ENCODE data around the gene PDE4DIP.
"Not testable (repeated sequence)": the region's sequence is repeated elsewhere in the genome, so short reads cannot be mapped to it uniquely, and the experiment has no call there.

The PDE4DIP gene

DNA sequence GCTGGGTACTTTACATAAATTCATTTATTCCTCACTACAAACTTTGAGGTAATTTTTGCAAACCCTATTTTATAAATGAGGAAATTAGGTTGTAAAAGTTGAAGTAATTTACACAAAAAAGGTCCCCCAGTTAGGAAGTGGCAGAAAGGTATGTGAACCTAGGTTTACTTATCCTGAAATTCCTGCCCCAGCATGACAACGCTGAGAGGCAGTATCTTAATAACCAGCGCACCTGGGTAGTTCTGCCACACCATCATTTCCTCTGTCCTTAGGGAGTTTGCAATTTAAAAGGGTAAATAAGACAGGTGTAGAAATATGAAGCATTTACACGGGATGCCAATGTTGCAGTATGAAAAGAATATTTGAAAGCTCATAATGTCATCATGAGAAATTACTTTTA is 79.6 kb downstream of the PDE4DIP start:
- DNase-seq = not testable (repeated sequence)

DNA sequence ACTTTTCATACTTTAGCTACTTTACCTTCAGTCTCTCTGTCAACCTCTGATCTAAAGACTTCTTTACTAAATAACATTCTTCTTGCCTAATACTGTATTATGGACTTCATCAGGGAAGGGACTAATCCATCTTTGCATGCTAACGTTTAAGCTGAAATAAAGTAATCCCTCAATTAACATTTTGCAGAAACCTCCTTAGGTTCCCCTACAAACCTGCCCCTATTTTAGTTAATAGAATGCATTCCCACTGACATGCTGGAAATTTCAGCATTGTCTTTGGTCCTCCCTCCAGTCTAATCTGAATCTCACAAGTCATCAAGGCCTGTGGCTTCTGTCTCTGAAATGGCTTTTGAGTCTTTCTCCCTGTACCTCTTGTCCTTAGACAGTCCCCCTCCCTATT is 83.4 kb downstream of the PDE4DIP start:
- not testable (repeated sequence) for DNase-seq

DNA sequence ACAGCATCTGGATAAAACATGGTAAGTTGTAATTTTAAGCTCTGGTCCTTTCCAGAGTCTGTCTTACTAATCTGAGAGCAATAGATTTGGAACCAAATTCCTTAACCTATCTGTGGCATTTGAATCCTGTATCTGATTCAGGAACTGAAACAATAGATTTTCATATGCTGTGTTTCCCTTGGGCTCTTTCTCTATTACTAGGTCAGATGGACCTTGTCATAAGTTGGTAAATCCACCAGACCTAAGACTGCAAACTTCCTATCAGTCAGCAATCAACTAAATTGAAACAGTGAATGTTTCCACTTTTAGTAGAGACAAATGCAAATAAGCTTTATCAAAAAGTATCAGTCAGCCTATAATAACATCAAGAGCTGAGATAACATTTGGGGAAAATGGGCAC is 85.0 kb downstream of the PDE4DIP start:
- DNase-seq = not testable (repeated sequence)

DNA sequence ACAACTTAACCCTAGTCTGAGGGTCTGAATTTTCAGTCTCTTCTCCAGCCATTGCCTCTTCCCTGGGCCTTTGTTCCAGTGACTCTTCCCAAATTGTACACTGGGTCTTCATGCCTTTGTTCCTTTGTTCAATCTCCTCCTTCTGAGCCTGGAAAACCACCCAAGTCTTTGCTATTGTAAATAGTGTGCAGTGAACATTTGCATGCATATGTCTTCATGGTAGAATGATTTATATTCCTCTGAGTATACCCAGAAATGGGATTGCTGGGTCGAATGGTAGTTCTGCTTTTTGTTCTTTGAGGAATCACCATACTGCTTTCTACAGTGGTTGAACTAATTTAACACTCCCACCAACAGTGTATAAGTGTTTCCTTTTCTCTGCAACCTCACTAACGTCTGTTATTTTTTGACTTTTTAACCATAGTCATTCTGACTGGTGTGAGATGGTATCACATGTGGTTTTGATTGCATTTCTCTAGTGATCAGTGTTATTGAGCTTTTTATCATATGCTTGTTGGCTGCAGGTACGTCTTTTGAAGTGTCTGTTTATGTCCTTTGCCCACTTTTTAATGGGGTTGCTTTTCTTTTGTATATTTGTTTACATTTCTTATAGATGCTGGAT is 91.3 kb downstream of the PDE4DIP start:
- DNase-seq = not testable (repeated sequence)

DNA sequence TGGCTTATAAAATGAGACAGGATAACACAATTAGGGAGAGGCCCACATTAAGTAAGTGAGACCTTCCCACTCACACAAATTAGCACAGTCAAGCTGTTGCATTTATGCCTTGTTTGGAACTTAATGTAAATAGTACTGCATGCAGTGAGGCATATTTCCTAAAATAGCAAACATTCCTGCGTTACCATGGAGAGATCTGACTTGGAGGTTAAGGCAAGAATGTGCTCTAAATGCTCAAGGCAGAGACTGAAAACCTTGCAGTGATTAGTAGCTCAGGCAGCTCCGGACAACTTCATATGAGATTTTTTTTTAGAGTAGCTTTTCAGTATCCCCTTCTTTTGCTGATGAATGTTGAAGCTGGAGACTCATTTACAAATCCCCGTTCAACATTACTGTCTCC is 98.7 kb downstream of the PDE4DIP start:
- DNase-seq = not testable (repeated sequence)

DNA sequence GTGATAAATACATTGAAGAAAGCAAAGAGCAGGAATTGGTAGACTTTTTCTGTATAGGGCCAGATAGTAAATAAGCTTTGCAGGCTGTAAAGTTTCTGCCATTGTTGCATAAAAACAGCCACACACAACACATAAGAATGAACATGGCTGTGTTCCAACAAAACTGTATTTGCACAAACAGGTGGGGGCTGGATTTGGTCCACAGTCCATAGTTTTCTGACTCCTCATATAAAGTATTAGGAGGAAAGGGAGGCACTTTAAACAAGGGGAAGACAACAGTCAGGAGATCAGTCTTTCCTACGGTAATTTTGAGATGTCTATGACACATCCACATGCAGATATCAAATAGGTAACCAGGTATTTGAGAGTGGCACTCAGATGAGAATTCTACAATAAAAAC is 100.9 kb downstream of the PDE4DIP start:
- DNase-seq = not testable (repeated sequence)

DNA sequence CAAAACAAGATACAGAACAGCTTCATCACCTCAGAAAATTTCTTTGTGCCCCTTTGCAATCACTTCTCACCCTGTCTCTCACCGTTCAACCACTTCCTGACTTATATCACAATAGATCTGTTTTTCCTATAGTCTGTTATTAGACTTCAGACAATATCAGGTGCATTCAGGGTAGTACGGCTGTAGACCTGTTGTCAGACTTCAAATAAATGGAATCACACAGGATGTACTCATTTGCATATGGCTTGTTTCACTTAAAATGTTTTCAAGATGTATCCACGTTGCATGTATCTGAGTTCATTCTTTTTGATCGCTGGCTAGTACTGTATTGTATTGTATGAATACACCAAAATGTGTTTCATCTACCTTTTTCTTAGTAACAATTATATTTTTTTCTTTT is 104.5 kb downstream of the PDE4DIP start:
- not testable (repeated sequence) for DNase-seq

DNA sequence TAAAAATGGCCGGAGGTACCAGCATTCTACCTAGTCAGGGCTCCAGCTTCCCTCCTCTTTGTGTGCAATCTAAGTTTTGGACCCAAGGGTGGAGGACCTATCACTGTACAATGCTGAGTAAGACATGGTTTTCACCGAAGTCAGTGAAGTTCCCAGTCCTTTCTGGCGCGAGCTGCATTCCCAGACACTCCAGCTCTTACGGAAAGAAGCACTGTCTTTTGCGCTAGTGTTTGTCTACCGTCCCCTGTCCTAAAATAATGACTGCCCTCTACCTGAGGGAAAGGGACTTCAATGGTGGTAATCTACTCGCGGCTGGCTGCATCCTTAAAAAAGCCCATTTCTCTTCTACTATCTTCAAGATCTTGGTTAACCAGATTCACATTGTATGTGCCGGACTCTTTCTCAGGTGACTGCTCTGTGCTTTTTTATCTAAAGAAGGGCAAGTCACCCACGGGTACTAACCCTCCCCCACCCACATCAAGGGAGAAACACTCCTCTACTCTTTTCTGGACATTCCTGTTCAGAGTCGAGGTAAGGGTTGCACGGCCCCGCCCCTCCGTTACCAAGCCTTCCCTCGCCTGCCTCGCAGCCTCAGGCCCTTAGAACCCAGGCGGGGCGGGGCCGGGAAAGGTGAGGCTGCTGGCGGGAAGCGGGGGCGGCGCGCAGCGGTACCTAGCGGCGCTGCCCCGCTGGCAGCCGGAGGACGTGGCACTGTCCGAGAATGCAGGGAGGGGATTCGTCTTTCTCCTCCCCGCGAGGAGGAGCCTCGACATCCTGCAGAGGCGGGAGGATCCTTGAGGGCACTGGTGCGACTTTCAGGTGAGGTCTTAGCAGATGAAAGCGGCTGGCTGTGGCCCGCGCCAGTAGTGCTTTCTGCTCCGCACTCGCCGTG is 107.4 kb downstream of the PDE4DIP start:
- peak; percentile 18 for DNase-seq

DNA sequence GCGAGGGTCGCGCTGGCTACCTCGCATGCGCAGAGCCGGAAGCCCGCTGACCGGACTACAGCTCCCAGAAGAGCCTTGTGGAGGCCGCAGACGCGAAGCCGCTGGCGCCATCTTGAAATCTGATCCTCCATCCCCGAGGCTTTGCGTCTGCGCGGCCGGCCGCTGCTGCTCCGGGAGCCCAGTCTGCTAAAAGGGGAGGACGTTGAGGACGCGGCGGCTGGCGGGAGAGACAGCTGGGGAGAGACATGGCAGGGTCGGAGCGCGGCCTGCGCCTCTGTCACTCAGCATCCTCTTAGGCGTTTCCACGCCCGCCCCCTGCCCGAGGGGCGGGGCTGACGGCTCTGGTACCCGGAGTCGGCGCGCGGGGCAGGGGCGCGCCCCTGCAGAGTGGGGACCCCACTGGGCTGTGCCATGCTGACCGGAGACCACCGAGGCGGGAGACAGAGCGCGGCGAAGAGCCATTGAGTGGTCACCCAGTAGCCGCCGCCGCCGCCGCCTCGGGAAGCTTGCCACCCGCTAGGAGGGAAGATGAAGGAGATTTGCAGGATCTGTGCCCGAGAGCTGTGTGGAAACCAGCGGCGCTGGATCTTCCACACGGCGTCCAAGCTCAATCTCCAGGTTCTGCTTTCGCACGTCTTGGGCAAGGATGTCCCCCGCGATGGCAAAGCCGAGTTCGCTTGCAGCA is 108.2 kb downstream of the PDE4DIP start:
- not testable (repeated sequence) for DNase-seq

DNA sequence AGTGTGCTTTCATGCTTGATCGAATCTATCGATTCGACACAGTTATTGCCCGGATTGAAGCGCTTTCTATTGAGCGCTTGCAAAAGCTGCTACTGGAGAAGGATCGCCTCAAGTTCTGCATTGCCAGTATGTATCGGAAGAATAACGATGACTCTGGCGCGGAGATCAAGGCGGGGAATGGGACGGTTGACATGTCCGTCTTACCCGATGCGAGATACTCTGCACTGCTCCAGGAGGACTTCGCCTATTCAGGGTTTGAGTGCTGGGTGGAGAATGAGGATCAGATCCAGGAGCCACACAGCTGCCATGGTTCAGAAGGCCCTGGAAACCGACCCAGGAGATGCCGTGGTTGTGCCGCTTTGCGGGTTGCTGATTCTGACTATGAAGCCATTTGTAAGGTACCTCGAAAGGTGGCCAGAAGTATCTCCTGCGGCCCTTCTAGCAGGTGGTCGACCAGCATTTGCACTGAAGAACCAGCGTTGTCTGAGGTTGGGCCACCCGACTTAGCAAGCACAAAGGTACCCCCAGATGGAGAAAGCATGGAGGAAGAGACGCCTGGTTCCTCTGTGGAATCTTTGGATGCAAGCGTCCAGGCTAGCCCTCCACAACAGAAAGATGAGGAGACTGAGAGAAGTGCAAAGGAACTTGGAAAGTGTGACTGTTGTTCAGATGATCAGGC is 108.8 kb downstream of the PDE4DIP start:
- DNase-seq = peak; percentile 8

DNA sequence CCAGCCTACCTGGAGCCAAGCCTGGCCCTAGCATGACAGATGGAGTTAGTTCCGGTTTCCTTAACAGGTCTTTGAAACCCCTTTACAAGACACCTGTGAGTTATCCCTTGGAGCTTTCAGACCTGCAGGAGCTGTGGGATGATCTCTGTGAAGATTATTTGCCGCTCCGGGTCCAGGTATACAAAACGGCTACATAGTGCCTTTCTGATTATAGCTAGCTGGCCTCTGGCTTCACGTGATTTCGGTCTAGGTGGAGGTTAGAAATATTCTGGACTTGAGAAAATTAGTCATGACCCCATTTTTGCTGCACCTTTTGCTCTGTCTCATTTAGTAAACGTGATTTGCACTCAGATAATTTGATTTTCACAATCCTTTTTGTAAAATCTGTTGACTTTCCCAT is 109.5 kb downstream of the PDE4DIP start:
- not testable (repeated sequence) for DNase-seq

DNA sequence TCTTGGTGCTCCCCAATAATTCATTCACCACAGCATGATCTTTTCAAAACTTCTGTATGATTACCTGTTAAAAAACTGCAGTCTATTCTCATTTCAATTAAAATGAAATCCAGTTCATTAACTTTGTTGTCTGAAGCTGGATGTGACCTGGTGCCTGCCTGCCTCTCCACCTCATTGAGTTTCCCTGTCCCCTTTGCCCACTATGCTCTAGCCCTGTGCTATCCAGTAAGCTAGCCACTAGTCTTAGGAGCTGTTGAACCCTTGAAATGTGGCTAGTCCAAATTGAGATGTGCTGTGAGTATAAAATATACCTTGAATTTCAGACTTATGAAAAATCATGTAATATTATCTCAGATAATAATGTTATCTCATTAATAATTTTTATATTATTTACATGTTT is 114.1 kb downstream of the PDE4DIP start:
- not testable (repeated sequence) for DNase-seq

DNA sequence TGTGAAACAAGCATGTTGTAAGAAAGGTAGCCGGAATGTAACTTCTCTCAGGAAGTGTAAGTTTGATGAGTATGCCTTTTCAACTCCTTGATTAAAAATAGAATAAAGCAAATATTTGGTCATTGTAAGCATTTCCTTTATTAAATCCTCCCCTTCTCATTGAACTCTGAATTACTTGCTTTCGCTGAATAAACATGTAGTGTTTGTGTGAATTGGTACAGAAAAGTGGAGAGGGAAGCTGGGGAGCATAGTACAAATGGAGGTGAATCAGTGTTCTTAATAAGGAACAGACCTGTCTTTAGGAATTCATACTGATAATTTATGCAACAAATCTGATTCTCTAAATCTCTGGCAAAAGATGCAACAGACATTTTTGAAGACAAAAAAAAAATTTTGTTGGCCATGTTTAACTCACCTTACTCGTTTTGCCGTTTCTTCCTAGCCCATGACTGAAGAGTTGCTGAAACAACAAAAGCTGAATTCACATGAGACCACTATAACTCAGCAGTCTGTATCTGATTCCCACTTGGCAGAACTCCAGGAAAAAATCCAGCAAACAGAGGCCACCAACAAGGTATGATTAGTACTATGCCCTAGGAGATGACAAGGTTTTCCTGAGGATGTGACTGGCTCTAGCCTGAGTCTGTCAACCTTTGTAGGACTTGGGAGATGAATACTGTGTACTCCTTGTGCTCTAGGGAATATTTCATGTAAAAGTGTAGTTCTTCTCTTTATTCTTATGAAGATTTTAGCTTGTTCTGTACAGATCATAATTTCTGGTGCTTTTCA is 116.2 kb downstream of the PDE4DIP start:
- DNase-seq = not testable (repeated sequence)

DNA sequence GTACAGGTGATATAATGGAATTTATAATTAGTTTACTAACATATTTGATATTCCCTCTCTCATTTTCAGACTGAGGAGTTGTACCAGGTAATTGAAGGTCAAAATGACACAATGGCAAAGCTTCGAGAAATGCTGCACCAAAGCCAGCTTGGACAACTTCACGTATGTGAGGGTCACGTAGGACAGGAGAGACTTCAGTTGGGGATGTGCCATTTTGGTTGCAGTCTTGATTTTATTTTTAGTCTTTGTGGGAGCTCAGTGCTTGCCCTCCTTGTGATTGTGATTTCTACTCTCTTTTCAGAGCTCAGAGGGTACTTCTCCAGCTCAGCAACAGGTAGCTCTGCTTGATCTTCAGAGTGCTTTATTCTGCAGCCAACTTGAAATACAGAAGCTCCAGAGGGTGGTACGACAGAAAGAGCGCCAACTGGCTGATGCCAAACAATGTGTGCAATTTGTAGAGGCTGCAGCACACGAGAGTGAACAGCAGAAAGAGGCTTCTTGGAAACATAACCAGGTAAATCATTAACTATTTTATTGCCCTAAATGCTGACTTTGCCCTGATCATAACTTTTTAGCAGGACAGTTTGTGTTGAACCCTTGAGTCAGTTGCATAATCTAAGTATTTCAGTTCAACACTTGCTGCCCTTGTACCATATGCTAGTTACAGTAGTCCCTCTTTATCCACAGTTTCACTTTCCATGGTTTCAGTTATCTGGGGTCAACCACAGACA is 118.1 kb downstream of the PDE4DIP start:
- not testable (repeated sequence) for DNase-seq

DNA sequence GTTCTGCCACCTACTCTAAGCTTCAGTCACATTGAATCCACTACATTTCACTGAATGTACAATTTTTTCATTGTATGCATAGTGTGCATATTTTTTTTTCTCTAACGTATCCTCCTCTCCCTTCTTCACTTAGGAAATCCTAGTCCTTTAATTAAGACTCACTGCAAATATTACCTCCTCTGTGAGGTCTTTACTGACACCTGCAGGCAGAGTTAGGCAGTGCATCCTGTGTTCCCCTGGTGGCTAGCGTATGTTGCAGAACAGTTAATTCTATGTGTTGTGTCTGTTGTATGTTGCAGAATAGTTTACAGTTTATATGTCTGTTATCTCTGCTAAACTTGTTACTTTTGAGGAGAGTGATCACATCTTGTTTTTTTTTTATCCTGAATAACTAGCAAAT is 121.9 kb downstream of the PDE4DIP start:
- not testable (repeated sequence) for DNase-seq

DNA sequence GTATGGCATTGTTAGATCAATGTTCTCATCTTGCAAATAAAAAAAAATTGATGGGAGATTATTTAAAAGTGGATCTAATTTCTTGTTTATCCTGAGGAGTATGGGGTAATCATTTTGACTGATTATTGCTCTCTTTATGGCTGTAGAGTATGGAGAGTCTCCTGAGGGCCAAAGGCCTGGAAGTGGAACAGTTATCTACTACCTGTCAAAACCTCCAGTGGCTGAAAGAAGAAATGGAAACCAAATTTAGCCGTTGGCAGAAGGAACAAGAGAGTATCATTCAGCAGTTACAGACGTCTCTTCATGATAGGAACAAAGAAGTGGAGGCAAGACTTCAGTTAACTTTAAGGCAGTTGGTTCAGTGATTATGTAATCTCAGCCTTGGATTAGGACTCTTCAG is 123.4 kb downstream of the PDE4DIP start:
- DNase-seq = not testable (repeated sequence)

DNA sequence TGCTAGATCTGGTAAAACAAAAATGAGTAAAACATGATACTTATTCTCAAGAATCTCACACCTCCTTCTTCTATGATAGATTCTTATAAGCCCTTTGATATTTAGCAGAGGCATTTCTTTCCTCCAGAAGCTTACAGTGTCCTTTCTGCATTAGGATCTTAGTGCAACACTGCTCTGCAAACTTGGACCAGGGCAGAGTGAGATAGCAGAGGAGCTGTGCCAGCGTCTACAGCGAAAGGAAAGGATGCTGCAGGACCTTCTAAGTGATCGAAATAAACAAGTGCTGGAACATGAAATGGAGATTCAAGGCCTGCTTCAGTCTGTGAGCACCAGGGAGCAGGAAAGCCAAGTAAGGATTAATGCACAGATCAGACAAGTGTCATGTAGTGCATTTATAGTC is 124.5 kb downstream of the PDE4DIP start:
- not testable (repeated sequence) for DNase-seq

DNA sequence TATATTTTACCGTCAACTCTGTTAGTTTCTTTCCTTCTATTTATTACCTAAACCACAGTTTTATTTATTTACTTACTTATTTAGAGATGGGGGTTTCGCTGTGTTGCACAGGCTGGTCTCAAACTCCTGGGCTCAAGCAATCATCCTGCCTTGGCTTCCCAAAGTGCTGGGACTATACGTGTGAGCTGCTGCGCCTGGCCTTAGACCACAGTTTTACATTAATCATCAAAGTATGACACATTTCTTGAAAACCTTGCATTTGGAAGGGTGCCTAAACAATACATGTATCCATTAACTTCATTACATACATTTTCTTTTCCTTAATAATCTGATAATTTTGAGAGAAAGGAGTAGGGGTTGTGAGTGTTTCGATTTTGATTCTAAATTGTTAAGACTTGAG is 124.9 kb downstream of the PDE4DIP start:
- not testable (repeated sequence) for DNase-seq

DNA sequence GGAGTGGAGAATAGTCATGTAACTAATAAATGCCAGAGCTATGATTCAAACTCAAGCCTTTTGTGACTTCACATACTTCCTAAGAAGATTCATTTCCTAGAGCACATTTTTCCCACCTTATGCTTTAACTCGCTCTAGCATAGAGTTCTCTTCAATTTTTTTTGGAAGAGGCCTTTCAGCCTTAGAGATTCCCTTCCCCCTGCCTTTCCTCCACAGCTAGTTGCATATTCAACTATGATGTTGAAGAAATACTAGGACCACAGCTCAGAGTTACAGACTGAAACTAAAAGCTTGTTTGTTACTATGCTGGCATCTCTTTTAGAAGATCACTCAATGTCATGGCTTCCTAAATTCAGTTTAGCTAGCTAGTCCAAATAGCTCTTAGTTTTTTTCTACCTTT is 131.2 kb downstream of the PDE4DIP start:
- DNase-seq = not testable (repeated sequence)

DNA sequence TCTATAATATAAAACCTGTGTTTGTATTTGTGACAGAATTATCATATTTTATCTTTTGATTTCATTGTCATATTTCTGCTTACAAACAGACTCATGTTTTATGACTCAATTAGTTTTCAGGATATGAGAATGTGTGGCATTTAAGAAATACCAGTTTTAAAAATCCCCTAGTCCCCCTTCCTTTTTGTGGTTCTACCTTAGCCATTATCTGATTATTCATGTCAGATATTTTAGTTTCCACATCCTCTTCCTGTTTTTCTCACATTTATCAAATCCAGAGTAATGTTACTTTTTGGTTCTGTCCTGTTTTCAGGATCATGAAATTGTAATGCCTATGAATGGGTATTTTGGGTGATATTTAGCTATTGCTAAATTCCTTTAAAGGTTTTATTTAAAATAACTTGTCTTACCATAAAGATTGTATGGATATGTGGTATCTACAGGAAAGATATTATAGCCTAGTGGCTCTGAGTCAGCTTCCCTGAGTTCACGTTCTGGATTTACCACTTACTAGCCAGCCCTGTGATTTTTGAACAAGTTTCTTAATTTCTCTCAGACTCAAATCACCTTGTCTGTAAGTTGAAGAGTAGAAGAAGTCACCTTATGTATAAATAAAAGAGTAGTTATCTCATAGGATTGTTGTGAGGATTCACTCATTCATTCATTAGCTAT is 131.8 kb downstream of the PDE4DIP start:
- DNase-seq = not testable (repeated sequence)

DNA sequence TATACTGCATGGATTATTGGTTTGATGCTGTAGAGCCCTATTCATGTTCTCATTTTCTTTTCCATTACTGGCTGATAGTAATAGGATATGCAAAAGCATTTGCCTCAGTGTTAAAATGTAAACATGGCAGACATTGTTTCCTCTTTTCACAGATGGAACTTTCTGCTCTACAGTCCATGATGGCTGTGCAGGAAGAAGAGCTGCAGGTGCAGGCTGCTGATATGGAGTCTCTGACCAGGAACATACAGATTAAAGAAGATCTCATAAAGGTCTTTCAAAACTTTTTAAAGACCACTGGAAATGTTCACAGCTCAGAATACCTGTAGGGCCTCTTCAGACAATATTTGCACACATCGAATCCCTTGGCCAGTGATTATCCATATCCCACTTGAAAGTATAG is 133.6 kb downstream of the PDE4DIP start:
- not testable (repeated sequence) for DNase-seq
